NAMALWA (cell line): Measurements from ENCODE around the gene GPRC5A.

Experiments
- DNase-seq: peaks from one replicate; pipeline ENCODE4 v3.0.0-alpha.2; 2015; ENCODE audit warnings: low spot score

GPRC5A gene

DNA sequence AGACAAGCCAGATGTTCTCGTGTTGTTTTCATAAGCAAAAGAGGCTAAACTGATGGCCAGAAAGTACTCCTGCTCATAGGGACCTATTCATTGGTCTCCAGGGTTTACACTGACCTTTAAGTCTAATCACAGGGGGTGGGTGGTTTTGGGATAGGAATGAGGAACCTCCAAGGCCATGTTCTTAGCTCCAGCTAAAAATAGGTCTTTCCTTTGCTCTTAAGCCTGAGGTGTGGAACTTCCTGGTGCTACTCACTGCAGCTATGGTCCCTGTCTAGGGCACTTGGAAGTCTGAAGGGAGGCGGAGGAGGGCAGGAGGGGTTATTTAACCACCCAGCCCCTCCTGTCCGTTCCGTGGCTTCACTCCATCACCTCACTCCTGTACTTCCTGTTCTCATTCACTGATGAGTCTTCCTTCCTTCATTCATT, 18.6 kb downstream of the GPRC5A start:
- no peak for DNase-seq

GRCh38 chr12:12912711-12913110, 21.3 kb downstream of the GPRC5A start:
- DNase-seq, result no peak

GRCh38 chr12:12915656-12916055, 24.3 kb downstream of the GPRC5A start:
- DNase-seq, result no peak

GRCh38 chr12:12916135-12916944, 25.0 kb downstream of the GPRC5A start:
- peak; percentile 93 for DNase-seq

DNA sequence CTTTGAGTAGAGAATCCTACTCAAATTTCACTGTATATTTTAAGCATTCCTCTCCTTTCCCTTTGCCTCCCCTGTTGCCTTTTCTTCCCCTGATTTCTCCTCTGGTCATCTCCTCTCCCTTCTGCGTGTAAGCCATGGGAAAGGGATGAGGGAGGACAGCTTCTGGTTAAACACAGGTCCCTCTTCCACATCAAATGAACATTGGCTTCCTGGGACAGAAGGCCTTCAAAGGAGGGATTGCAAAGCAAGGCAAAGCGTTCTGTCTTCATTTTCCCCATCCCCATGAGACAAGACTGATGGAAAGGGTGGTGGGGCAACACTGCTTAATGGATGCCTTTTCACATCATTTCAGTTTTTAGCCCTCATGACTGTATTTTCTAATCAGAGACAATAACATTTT, 26.2 kb downstream of the GPRC5A start:
- no peak for DNase-seq

DNA sequence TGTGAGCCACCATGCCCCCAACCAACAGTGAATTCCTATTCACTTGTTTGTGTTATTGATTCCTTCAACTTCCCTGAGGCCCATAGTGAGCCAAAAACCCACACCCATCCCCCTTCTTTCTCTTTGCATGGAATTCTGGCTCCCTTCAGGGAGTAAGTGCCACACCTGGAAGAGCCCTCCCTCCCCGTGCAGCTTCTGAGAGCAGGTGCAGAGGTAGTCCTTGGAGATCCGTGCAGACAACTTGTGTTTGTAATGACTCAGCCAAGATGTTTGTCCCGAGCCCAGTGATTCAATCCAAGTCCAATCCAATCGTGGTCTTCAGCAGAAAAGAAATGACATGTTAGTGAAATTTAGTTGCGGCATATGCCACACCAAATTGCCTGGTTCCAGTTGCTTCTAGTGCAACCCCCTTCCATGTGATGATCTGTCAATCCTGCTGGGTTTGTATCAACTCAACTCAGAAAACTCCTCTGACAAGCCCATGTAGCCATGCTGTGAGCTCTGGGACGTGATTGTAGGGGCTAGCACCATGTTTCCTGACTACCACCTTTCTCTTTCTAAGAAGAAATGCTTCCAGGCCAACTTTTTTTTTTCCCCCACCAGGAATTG, 27.5 kb downstream of the GPRC5A start:
- DNase-seq, result no peak

DNA sequence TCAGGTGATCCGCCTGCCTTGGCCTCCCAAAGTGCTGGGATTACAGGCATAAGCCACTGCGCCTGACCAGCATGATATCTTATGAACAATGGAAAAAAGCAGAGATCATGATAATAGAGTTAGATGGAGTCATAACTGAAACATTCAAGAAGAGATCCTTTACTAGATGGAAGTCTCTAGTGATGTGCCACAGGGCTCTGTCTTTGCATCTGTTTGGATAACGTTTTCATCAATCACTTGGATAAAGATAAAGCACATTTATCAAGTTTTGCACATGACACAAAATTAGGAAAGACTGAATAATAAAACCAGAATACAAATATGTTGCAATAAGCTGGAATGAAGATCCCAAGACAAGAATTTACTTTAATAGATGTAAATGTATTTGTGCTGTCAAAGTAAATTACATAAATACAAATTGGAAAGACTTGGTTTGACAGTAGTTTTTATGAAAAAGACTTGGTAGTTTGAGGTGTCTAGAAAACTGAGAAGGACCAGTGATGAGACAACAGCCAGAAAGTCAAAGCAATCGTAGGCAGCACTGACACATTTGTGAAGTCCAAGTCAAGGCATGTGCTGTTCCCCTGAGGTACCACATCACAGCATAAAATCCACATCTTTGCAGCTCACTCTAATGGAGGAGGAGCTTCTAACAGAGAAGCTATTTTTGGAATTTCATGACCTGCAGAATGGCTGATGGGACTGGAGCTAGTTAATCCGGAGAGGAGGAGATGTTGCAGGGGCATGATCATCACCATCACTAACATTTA, 28.5 kb downstream of the GPRC5A start:
- no peak for DNase-seq

DNA sequence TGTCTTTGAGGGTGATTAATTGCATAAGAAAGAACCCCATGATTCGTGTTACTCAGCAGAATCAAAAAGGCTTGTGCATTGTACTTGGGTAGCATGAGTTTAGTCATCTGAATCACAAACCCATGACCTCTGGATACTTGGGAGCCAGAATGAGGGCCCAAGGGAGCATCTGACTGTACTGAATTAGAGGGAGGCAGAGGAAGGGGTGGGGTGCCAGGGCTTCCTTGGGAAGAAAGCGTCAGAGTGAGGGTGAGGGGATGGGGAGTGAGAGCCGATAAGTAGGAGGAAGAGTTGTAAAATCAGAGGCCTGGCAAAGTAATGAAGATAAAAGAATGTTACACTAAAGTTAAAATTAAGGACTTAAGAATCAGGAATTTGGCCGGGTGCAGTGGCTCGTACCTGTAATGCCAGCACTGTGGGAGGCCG, 30.8 kb downstream of the GPRC5A start:
- DNase-seq, result no peak

DNA sequence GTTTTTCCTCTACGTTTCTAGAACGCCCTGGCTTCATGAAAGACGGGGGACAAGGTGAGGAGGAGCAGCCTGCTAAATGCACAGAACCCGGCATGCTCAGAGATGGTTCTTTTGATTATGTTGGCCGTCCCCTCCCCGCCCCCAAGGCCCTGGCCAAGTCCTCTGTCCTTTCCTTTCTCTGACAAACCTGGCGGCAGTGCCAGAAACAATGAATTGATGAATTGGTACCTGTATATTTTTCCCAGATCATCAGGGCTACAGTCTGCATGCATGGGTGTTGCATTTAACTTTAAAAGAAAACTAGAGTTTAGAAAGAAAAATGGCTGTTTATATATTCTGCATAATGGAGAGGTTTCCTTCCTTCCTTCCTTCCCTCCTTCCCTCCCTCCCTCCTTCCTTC, 31.6 kb downstream of the GPRC5A start:
- no peak for DNase-seq

- DNase-seq, result no peak
These were observed 32.8 kb downstream of the GPRC5A start for GRCh38 chr12:12924169-12924568.

DNA sequence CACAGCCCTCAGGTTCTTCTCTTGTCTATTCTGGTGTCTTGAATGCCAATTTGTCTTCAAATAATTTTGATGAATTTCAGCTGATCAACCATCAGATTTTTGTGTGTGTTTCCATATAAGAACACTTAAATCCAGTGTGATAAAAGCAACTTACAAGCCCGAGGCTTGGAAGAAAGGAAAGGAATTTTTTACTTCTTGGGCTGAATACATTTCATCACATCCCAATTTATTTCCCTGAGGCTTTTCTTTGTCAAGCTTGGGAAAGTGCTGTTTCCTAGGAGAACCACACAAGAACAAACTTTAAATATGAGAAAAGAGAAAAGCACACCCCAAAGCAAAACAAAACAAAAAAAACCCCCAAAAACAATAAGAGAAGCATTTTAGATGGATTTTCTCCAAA, 34.0 kb downstream of the GPRC5A start:
- DNase-seq, result no peak

DNA sequence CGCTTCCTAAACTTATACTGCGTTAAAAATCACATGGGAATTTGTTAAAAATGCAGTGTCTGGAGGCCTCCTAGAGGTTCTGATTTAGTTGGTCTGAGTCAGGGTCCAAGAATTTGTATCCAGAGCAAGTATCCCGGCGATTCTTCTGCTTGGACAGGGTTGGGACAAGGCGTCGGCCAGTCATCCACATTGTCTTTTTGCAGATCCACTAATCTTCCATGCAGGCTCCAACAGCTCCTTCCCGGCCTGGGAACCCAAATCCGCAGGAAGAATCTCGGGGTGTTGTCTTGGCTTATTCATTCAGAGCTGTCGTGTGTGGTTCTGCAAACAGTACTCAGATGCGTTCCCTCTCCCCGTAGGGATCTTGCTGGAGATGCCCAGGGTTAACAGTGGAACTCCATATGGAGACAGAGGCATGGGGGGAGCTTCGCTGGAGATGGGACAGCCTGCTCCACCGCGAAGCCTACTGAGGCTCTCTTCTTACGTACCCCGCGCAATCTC, 35.3 kb downstream of the GPRC5A start:
- no peak for DNase-seq

- DNase-seq, result no peak
These were observed 36.1 kb downstream of the GPRC5A start for GRCh38 chr12:12927211-12928079.

- DNase-seq, result no peak
These were observed 38.3 kb downstream of the GPRC5A start for GRCh38 chr12:12929696-12930095.

DNA sequence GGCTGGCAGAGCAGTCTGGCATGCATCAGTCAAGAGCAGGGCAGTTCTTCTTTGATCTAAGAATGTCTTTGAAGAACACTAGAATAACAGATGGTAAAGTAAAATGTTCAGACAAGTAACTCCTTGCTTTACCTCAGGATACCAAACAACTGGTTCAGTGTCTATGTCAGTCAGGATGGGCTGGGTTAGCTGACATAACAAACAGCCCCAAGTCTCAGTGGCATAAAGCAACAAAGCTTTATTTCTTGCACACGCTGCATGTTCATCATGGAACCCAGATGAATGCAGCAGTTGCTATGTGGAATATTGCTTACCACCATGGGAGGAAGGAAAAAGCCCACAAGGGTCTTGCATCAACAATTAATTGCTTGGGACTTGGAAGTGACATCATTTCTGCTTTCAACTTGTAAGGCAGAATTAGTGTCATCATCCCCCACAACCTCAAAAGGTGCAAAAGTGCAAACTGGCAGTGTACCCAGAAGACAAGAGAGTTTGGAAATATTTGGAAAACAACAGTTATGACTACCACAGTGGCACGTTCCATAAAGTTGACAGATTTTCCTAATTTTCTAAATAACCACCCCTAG, 39.4 kb downstream of the GPRC5A start:
- no peak for DNase-seq

- no peak for DNase-seq
These were observed 42.4 kb downstream of the GPRC5A start for GRCh38 chr12:12933742-12934141.

DNA sequence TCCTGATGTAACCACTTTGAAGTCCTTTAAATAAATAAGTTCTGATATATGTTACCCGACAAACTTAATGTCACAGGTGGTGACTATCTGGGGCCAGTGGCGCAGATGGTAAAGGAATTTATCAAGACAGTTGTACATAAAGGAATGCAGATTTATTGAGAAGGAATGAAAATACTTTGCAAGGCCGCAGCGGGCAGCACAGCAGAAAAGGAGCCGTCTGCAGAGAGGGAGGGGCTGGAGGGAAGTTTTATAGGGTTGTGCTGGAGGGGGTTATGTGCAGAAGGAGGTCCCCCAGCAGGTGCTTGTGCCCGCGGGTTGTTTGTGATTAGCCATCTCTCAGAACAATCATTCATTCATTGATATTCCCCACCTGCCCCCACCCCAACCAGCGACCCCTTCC, 43.2 kb downstream of the GPRC5A start:
- DNase-seq, result no peak

DNA sequence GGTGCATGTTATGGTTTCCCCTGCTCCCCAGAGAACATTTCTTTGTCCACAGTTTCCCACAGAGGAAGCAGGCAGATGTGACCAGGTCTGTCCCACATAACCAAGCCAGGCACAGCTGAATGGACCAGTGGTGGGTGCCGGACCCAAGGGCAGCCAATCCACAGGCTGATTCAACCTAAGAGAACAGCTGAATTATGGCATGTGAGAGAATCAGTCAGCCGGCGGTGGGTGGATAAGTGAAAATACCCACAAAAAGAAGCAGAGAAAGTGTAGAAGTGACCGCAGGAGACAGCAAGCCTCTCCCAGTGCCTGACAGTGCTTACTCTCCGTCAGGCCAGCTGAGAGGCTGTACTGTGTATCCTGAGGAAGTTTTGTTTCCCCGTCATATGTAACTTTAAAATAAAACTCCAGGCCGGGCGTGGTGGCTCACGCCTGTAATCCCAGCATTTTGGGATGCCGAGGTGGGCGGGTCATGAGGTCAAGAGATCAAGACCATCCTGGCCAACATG, 45.7 kb downstream of the GPRC5A start:
- DNase-seq, result no peak

- no peak for DNase-seq
These were observed 47.2 kb downstream of the GPRC5A start for GRCh38 chr12:12938541-12938940.

DNA sequence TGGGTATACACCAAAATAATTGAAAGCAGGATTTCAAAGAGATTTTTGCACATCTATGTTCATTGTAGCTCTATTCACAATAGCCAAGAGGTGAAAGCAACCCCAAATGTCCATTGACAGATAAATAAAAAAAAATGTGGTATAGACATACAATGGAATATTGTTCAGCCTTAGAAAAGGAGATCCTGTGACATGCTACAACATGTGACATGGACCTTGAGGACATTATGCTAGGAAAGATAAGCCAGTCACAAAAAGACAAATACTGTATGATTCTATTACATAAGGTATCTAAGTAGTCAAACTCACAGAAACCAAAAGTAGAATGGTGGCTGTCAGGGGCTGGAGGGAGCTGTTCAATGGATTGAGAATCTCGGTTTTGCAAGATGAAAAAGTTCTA, 48.5 kb downstream of the GPRC5A start:
- DNase-seq, result no peak
